T-helper 2 cell treated with Interferon-gamma antibody and Interleukin-4, amounts not matched to agents 5 μg/mL and 100 μg/mL, for 36 hours (primary cell): ENCODE results near the gene DEFB127.
"Not testable (repeated sequence)": the region's sequence is repeated elsewhere in the genome, so short reads cannot be mapped to it uniquely, and the experiment has no call there.

Source experiments
- DNase-seq: peaks from one replicate; pipeline ENCODE4 v3.0.0; 2021; ENCODE audit warnings: low spot score
- H3K27ac Mint-ChIP-seq: one replicate; pipeline ENCODE4 v1.8.0; 2021; ENCODE audit warnings: mild to moderate bottlenecking, mixed read lengths
- H3K27me3 Mint-ChIP-seq: one replicate; pipeline ENCODE4 v1.8.0; 2021; ENCODE audit warnings: low read depth, mixed read lengths
- H3K36me3 Mint-ChIP-seq: one replicate; pipeline ENCODE4 v1.8.0; 2021; ENCODE audit warnings: low read depth, mixed read lengths
- H3K4me1 Mint-ChIP-seq: one replicate; pipeline ENCODE4 v1.8.0; 2021; ENCODE audit warnings: low read depth, mixed read lengths
- H3K4me3 Mint-ChIP-seq: one replicate; pipeline ENCODE4 v1.8.0; 2022; ENCODE audit warnings: mild to moderate bottlenecking, moderate library complexity, mixed read lengths
- H3K9me3 Mint-ChIP-seq: one replicate; pipeline ENCODE4 v1.8.0; 2021; ENCODE audit warnings: mixed read lengths

DEFB127 gene

DNA sequence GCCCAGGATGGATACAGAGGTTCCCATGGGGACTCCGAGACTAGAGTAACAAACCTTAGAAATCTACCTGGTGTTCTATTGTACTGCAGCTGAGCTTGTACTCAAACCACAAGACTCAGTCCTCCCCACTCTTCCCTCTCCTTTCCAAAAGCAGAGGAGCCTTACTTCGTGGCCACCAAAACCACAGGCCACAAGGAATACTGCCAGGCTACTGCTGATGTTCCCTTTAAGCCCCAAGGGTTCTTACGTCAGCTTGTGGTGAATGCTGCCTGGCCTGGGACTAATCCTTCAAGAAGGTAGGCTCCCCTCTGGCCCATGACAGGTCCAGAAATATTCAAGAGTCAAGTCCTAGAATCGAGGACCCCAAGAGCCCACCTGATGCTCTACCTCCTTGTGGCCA lies 42.7 kb downstream of the DEFB127 start:
- DNase-seq, result no peak
- no peaks in the 10 kb centered on the region for H3K36me3 Mint-ChIP-seq
- peaks cover 6% of the 10 kb centered on the region for H3K4me1 Mint-ChIP-seq

DNA sequence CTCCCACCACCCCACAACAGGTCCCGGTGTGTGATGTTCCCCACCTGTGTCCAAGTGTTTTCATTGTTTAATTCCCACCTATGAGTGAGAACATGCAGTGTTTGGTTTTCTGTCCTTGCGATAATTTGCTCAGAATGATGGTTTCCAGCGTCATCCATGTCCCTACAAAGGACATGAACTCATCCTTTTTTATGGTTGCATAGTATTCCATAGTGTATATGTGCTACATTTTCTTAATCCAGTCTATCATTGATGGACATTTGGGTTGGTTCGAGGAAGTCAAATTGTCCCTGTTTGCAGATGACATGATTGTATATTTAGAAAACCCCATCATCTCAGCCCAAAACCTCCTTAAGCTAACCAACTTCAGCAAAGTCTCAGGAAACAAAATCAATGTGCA lies 46.4 kb downstream of the DEFB127 start:
- not testable (repeated sequence) for H3K4me3 Mint-ChIP-seq, H3K9me3 Mint-ChIP-seq, DNase-seq, H3K4me1 Mint-ChIP-seq, H3K27ac Mint-ChIP-seq, H3K36me3 Mint-ChIP-seq
- peaks cover 19% of the 10 kb centered on the region for H3K27me3 Mint-ChIP-seq

More for the DNA sequence above, 42.7 kb downstream of the DEFB127 start:
- Mint-ChIP-seq H3K4me3 (no peak overlapping the region), H3K27ac (no peak overlapping the region), H3K27me3 (peaks cover 24% of the 10 kb centered on the region), H3K9me3 (peaks cover 5% of the 10 kb centered on the region)
